Stimulated activated CD4-positive, alpha-beta T cell treated with anti-CD3 and anti-CD28 coated beads, Interleukin-1b, Interleukin-23, amount 100 ng/mL, for 1 hour (primary cell): ENCODE results near the gene EEF2K.
"Not testable (repeated sequence)": the region's sequence is repeated elsewhere in the genome, so short reads cannot be mapped to it uniquely, and the experiment has no call there.

Experiments used
- DNase-seq, 2 donors: peaks; one replicate each; pipeline ENCODE4 v3.0.0-alpha.2; 2020; ENCODE audit warnings: low read depth in 2 of 2

EEF2K gene

DNA sequence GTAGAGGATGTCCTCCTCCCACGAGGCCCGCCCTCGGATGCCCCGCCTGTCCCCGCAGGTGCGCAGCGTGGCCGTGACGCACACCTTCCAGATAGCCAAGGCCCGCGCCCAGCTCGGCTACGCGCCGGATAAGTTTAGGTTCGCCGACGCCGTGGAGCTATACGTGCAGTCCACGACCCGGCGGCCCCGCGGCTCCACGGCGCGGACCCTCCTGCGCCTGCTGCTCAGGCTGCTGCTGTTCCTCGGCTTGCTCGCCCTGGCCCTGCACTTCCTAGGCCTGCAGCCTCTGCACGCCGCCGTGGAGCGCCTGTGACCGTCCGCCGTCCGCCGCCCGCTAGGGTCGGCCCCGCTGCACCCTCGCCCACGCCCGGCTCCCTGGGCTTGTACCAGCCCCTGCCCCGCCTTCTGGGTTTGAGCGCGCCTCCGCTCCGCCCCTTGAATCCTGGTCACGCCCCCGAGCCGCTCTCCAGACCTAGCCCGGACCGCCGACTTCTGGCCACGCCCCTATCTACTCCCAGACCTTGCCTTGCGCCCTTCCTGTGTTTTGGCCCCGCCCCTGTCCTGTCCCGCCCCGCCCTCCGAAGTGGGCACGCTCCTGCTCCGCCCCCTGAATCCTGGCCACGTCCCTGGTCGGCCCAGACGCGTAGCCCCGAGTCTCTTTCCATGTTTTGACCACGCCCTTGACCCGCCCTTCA is 15.8 kb upstream of the EEF2K start:
- peak; percentile 71 to 81 for DNase-seq

DNA sequence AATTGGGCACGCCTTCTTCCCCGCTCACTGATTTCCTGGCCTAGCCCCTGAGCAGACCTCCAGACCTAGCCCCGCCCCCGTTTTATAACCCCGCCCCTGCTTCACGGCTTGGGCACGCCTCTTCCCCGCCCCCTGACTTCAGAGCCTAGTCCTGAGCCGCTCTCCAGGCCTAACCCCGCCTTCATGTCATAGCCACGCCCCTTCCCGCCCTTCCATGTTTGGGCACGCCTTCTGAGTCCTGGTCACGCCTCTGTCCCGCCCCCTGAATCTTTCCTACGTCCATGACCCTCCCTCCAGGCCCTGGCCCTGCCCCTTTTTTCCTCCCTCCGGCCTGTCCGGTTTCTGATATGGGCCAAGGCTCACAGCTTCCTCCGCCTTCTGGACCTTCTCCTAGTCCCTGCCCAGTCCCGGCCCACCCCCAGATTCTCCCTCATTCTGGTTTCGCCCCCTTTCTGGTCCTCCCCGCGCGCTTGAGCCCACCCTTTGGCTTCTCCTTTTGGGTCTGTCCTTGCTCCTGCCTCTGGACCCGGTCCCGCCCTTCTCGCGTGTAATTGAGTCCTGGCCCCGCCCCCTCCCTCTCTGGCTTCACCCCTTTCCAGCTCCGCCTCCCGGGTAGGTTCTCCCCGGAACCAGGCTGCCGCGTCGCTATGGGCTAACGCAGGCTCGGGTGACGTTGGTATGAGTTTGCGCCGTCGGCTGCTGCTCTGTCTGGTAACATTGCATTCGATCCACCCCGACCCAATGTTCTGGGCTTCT is 15.1 kb upstream of the EEF2K start:
- peak; percentile 100 for DNase-seq

DNA sequence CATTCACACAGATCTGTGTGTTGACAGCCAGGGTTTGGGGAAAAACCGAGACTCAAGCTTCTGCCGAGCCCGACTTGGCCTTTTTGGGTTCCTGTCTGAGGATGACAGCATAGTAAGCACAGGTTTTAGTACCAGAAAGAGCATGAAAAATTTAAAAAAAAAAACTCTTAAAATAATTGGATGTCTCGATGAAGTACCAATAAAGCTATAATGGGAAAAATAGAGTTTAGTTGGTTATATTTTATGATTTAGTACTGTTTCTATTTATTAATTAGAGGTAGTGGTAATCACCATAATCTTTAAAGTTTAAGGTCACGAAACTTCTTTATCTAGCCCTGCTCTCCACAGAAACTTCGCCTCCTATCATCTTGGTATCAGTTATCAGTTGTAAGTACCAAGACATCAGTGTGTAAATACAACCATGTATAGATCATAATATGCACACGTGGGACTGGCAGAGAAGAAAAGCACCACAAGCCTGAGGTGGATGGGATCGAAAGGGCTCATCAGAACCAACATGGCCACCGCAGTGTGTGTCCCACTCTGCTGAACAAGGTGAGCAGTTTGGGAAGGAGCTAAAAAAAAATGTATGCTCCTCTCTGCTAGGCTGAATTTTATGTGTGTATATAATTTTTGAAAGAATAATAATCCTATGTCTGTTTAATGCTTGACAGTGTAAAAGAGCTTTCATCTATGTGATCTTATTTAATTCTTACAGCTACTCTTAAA is 14.4 kb upstream of the EEF2K start:
- no peak for DNase-seq

DNA sequence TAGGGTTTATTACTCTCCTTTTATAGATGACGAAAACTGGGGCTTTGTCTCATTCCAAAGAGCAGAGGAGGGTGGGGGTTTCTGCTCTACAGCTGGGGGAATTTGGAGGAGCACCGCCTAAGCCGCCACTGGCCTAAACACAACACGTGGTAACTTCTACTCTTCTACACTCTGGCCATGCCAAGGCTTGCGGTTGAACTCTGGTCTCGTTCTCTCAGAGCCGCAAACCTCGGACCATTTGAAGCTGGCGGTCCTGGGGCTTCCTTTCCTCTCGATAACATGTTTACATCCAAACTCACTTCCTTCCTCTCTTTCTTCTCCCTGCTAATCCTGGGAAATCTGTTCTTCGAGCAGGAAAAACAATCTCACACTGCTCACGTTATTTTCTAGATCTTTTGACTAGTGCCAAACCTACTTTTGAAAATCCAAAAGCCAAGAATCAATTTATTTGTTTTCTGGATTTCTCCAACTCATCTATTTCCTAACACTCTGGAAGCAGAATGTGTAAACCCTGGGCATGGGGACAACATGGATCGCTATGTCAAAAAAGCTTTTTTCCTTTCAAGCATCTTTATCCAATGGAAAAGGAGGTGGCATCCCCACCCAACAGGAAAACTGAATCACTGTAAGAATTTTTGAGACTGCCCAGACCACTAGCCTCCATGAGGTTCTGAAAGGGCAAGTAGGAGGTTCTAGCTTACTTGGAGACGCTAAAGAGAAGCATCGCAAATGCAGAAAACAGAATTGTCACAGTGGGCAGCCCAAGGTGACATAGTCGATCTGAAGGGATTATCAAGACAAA is 13.6 kb upstream of the EEF2K start:
- peak; percentile 34 to 39 for DNase-seq

DNA sequence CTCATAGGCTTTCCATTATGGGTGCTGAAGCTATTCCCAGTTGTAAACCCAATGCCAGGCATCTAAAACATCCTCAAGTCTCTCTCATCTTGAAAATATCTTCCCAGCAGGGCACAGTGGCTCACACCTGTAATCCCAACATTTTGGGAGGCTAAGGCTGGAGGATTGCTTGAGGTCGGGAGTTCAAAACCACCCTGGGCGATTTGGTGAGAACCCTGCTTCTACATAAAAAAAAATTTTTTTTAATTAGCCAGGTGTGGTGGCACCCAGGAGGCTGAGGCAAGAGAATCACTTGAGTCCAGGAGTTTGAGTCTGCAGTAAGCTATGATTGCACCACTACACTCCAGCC is 13.0 kb upstream of the EEF2K start:
- DNase-seq: no peak

DNA sequence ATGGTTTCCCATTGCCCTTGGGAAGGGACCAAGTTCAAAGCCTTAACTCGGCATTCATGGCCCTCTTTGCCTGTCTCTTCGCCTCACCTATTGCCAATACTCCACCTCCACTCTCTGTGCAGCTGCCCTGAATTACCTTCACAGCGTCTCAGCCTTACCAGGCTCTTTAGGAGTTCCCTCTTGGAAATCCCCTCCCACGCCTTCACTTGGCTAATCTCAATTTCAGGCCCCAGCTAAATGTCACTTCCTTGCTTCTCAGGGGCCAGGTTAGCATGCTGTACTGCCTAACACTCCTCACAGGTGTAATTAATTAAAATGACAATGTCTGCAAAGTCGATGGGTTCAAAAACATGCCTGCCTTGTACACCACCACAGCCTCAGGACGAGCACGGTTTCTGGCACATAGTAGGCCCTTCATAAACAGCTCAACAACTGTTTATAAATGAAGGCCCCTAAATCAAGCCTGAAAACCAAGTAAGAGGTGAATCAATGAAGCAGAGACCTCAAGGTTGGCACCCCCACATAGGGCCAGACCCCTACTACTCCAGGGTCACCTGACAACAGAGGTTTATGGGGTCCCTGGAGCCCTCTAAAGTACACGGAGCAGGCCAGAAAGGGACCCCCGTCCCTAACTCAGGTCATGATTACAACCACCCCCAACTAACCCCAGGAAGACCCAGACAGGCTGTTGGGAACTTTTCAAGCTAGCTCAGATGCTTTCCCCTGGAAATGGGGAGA is 11.2 kb upstream of the EEF2K start:
- no peak for DNase-seq

DNA sequence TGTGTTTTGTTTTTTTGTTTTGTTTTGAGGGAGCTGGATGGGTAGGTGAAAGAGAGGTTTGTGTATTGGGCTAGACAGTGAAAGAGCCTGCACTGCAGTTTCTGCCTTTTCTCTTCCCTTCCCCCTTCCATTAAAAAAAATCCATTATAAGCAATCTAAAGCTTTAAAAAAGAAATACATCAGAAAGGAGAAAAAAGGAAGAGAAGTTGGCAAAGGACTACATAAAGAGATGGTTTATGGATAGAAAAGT is 10.7 kb upstream of the EEF2K start:
- DNase-seq: no peak

DNA sequence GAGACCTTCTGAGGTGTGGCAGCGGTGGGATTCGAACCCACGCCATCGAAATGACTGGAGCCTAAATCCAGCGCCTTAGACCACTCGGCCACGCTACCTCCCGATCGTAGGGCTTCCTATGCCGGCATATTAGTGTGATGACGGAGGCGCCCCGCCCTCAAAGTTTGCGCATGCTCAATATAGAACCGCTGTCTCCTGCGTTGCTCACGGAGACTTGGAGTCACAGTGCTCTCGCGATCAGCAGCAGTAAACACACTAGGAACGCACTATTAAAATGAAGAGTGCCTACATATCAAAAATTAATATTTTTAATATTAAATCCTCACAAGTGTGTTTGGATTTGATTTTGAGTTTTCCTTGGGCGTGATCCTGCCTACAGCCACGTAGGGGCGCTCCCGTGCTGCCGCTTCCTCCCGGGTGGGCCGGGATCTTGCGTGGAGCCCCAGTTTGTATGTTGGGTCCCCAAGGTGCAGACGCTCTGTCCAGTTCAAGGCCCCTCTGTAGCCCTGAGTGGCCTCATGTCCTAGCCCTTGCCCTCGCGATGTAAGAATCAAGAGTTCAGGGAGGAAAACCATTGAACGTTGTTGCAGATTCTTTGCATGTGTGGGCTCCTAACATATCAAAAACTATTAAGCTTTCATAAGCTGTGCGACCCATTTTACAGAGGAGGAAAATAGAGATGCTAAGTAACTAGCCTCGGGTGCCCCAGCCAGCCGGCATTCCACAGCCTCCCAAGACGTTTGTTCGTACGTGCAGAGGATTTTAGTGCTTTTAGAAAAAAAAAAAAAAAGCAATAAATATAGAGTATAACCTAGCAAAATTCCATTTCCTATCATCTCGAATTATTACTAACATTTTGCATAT is 10.2 kb upstream of the EEF2K start:
- DNase-seq: peak; percentile 80 to 93

DNA sequence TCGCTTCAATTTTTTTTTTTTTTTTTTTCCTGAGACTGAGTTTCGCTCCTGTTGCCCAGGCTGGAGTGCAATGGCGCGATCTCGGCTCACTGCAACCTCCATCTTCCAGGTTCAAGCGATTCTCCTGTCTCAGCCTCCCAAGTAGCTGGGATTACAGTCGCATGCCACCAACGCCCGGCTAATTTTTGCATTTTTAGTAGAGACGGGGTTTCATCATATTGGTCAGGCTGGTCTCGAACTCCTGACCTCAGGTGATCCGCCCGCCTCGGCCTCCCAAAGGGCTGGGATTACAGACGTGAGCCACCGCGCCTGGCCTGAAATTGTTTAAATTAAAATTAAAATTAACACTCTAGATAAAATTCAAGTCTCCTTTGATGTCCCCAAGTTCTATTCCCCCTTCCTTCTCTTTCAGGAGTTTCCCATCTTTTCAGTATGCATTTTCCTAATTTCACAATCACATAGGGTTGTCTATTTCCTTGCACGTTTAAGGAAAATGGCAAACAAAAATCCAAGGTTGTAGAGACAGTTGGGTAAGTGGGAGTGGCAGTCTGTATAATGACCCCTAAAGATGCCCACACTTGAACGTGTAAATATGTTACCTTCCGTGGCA is 9.4 kb upstream of the EEF2K start:
- DNase-seq: not testable (repeated sequence)

DNA sequence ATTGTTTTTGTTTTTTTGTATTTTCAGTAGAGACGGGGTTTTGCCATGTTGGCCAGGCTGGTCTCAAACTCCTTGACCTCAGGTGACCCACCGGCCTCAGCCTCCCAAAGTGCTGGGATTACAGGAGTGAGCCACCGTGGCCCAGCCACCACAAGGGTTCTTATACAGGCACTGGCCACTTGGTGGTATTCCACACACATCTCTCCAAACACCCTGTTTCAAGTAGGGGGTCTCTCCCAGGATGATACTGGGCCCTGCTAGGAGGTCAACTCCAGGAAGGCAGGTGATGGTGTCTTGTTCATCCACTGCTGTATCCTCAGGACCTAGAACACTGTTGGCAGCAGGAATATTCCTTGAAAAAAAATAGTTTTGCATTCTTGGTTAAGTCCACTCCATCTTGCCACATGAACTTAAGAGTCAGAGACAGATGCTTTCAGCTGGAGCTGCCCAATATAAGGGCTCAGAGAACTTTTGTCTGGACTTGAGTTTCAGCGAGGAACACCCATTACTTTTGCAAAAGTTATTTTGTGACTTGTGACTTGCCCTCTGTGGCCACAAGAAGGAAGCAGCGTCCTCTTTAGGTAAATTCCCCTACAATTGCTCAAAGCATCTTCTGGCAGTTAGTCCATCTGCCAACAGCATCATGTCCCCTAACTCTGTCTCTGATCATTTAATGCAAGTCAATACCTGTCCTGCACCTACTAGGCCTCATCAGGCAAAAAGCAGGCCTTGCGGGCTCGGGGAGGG is 7.4 kb upstream of the EEF2K start:
- no peak for DNase-seq

DNA sequence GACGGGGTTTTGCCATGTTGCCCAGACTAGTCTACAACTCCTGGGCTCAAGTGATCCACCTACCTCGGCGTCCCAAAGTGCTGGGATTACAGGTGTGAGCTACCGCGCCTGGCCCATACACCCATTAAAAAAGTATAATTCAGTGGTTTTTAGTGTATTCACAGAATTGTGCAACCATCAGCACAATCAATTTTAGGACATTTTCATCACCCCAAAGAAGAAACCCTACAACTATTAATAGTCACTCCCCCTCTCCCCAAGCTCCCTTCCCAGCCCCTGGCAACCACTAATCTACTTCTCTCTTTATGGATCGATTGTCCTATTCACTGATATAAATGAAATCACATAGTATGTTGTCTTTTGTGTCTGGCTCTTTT is 3.8 kb upstream of the EEF2K start:
- DNase-seq: no peak

DNA sequence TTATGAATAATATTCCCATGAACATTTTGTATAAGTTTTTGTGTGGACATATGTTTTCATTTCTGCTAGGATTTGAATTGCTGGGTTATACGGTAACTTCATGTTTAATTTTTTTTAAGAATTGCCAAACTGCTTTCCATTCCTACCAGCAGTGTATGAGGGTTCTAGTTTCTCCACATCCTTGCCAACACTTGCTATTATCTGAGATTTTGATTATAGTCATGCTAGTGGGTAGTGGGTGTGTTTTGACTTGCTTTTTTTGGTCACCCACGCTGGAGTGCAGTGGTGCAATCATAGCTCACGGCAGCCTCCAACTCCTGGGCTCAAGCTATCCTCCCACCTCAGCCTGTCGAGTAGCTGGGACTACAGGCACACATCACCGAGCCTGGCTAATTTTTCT is 3.0 kb upstream of the EEF2K start:
- DNase-seq: no peak

DNA sequence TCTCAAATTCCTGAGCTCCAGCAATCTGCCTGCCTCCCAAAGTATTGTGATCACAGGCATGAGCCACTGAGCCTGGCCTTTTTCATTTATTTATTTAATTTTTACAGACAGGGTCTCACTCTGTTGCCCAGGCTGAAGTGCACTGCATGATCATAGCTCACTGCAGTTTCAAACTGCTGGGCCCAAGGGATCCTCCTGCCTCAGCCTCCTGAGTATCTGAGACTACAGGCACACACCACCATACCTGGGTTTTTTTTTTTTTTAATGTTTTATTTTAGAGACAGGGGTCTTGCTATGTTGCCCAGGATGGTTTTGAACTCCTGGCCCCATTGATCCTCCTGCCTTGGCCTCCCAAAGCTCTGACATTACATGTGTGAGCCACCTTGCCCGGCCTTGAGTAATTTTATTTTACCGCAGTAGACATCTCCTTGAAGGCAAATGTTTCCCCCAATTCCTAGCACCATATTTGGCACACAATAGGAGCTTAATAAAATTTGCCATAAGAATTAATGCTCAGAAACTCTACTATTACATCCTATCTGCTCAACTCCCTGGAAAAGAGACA is 1.9 kb upstream of the EEF2K start:
- DNase-seq: no peak

DNA sequence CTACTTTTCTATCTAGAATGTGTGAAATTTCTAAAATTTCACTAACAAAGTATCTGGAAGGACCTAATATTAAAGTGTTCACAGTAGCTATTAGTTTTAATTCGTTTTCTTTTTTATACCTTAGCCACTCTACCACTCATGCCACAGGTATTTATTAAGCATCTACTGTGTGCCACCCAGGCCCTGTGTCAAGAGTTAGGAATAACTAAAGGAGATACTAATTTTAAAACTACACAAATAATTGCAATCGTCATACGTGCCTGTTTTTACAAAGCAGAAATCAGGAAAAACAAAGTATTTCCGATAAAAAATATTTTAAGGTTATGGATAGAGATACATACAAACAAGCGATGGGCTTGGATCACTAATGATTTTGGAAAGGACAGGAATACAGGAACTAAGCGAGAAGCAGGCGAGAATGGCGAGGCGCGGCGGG is 483 bp upstream of the EEF2K start:
- no peak for DNase-seq

DNA sequence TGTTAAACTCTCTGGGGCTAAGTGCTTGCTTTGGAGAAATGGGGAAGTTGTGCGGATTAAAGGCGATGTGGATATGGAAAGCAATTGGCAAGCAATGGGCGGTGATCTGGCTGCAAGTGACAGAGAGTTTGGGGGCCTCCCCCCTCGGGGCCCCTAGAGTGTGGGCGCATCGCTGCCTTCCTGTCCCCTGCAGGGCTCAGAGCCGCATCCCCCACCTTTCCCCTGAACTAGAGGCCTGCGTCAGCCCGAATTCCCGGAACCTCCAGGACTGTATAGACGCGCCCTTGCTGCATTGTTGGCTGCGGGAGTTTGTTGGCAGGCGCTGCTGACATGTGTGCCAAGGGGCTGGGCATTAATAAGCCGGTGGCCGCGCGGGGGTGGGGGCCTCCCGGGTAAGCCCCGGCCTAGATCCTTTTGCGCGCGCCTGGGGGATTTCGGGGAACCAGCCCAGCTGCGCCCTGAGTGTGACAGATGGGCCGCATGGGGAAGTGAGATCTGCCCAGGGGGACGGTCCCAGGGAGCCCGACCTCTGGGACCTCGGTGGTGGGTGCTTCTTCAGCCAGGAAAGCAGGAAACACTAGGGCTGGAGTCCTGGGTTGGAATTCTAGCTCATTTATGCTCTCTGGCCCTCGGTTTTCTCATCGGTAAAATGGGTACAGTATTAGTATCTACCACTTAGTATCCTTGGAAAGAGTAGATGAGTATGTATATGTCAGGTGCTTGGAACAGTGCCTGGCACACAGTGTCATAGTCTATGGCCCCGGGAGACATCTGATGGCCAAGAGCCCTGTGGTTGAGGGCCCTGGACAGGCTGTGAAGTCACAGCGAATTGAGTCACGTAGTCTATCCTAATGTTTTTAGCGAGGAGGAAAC is 1.0 kb downstream of the EEF2K start:
- DNase-seq: peak in 1 of 2 donors; percentile 49

DNA sequence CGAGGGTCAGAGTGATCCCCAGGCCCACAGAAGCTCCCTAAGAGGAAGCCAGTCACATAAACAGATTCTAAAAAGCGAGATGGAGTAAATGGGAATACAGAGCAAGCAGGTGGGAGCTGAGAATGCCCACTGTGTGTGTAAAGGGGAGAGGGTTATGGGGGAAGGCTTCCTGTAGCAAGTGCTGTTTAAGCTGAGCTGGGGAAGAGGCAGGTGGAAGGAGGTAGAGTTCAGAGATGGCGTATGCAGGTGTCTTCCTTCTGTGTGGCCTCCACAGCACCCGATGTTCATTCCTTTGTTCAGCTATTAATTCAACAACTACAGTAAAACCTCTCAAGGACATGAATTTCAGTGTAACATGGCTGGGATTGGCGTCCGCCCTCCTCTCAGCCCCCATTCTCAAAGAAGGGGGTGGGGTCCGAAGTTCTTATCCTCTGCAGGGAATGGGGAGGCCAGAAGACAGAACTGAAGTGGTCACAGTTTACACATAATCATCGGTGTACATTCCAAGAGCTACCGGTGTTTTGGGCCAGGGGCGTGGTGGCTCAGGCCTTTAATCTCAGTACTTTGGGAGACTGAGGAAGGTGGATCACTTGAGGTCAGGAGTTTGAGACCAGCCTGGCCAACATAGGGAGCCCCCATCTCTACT is 1.8 kb downstream of the EEF2K start:
- no peak for DNase-seq

DNA sequence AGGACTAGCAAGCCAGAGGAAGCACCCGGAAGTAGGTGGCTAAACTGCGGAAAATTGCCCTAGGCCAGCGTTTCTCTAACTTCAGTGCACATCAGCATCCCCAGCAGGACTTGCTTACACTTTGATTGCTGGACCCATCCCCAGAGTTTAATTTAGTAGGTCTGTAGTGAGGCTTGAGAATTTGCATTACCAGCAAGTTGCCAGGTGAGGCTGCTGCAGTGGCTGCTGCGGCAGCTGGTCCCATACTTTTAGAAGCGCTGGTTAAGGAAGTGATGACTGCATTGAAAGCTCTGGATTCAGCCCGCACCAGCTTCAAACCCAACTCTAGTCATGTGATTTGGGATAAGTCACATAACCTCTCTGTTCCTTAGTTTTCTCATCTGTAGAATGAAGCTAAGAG is 4.2 kb downstream of the EEF2K start:
- DNase-seq: no peak

DNA sequence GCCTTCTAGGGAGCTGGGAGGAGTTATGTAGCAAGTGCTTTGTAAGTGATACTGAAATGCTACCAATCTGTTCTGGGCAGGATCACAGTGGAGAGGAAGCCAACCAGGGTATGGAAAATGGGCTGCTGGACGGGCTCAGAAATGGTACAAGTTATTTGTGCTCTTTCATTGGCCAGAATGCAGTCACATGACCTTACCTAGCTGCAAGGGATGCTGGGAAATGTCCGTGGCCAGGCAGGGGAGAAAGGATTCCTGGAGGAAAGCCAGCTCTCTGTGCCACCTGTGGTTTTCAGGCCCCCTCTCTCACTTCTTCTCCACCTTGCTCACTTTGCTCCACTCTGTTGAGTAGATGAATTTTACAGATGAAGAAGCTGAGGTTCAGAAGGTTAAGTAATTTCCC is 4.8 kb downstream of the EEF2K start:
- no peak for DNase-seq
